GM21423 (cell line): ENCODE results near the gene MOB2.
"Not testable (repeated sequence)": the region's sequence is repeated elsewhere in the genome, so short reads cannot be mapped to it uniquely, and the experiment has no call there.

Experiments
- ATAC-seq: cut with Tn5 transposase; IDR thresholded peaks from one replicate; pipeline ENCODE4 v1.9.1; 2021; ENCODE audit warnings: mild to moderate bottlenecking, moderate library complexity; ENCODE audit not compliant: unreplicated experiment

MOB2 gene

GRCh38 chr11:1446623-1447022 lies 40.0 kb downstream of the MOB2 start:
- ATAC-seq = no peak

GRCh38 chr11:1445741-1446445 lies 40.7 kb downstream of the MOB2 start:
- no peak for ATAC-seq

DNA sequence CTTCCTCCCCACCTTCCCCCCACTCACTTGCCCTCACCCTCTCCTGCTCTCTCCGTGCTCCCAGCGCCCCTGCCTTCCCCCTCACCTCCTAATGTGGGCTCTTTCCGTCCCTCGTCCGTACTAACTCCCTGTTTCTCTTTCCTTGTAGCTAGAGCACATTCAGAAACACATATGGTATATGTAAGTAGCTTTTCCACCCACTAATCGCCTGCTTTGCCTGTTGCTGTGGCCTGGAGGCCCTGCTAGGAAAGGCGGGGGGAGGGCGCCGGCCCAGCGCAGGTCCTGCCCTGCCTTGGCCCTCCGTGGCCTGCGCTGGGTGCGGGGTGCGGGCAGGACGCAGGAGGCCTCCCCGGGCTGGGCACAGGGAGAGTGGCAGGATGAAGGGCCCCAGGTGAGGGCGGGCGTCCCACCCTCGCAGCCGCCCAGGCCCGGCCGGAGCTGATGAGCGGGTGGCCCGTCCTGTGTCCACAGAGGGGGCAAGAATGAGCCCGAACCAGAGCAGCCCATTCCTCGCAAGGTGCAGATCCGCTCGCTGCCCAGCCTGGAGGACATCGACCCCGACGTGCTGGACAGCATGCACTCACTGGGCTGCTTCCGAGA lies 41.7 kb downstream of the MOB2 start:
- ATAC-seq = no peak

DNA sequence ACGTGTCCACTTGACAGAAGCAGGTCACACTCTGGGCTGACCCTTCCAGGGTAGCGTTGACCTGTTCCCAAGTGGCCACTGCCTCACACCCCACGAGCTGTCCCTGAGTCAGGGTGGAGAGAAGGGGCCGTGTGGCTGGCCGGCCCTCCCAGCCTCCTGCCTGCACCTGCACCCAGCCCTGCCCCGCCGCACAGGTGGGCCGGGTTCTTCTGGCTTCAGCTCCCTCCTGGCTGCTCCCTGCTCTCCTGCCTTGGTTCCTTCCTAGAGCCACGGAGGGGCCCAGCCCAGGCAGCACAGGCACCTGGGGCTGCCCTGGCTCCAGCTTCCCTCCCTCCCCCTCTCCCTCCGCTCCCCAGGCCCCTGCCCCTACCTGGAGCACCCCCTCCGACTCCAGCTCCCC lies 42.3 kb downstream of the MOB2 start:
- ATAC-seq = no peak

DNA sequence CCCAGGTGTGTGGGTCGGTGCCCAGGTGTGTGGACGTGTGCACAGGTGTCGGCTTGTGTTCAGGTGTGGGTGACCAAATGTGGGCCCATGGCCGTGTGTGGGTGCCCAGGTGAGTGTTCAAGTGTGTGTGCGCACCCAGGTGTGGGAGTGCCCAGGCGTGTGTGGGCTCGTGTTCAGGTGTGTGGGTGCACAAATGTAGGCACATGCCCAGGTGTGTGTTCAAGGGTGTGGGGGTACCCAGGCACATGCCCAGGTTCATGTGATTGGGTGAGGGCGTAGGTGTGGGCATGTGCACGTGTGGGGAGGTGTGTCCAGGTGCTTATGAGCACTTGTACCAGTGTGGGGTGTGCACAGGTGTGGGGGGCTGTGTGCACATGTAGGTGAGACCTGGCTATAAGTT lies 42.8 kb downstream of the MOB2 start:
- ATAC-seq = no peak

DNA sequence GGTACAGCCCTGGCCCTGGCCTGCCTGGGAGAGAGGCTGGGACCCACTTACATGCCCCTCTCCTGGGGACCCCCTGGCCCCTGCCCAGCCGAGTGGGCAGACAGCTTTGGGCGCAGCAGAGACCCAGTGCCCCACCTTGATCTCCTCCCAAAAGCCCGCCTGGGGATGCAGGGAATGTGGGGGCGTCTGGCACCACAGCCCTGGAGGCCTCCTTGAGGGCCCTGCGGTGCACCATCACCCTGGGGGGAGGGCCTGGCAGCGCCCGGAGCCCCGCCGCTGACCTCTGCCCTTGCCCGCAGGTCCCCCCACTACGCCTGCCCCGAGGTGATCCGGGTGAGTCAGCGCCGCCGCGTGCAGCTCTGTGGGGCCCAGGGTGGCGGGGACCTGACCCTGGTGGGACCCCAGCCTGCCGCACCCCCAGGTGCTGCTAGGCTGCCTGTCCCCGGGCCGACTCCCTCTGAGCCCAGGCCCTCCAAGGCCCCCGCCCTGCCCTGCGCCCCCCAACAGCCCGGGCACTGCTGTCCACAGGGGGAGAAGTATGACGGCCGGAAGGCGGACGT lies 43.7 kb downstream of the MOB2 start:
- no peak for ATAC-seq

- no peak for ATAC-seq
These were observed 44.4 kb downstream of the MOB2 start for GRCh38 chr11:1442163-1442562.

- no peak for ATAC-seq
These were observed 46.1 kb downstream of the MOB2 start for GRCh38 chr11:1440496-1440895.

- no peak for ATAC-seq
These were observed 46.5 kb downstream of the MOB2 start for GRCh38 chr11:1440066-1440465.

DNA sequence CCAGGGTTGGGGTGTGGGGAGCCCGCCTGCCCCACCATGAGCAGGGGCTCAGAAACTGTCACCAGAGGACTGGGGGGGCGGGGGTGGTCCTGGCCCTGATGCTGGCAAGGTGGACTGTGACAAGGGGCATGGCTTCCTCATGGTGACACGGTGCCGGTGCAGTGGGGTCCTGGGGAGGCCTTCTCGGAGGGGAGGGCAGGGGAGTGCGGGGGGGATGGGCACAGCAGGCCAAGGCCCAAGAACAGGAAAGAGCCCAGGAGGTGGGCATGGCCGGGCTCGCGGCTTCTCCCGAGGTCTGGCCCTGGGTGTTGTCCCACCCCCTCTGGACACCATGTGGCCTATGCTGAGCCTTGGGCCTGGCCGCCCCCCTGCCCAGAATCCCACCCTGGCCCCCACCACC lies 47.2 kb downstream of the MOB2 start:
- no peak for ATAC-seq

DNA sequence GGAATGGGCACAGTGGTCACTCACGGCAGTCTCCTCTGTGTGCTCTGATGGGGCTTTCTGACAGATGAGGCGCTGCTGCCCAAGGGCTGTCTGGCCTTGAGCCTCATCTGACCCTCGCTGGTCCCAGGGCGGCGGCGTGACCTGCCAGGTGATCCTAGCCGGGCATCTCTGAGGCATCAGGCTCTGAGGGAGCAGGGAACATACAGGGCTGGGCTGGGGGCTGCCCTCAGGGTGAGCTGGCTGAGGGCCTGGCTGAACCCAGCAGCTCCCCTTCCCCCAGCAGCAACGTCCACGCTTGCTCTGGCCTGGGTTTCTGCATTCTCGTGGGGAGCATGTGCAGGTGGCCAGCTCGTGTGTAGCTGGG lies 47.6 kb downstream of the MOB2 start:
- ATAC-seq = no peak

- ATAC-seq = no peak
These were observed 48.2 kb downstream of the MOB2 start for GRCh38 chr11:1438261-1438966.

DNA sequence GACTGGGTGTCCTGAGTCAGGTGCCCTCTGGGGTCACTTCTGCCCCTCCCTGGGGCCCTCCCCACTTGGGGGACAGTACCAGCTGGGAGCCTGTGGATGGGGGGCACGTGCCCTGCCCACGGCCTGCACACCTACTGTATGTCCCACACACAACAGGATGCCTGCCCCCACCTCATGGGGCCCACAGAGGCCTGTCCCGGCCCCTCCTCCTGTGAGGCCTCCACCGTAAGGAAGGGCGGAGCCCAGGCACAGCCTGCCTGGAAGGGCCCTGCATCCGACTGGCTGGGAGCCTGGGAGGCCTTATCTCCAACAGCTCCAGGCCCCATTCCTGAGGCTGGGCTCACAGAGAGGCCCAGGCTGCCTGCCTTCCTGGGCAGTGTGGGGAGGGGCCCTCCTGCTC lies 49.1 kb downstream of the MOB2 start:
- no peak for ATAC-seq

- no peak for ATAC-seq
These were observed 50.0 kb downstream of the MOB2 start for GRCh38 chr11:1436468-1437039.

DNA sequence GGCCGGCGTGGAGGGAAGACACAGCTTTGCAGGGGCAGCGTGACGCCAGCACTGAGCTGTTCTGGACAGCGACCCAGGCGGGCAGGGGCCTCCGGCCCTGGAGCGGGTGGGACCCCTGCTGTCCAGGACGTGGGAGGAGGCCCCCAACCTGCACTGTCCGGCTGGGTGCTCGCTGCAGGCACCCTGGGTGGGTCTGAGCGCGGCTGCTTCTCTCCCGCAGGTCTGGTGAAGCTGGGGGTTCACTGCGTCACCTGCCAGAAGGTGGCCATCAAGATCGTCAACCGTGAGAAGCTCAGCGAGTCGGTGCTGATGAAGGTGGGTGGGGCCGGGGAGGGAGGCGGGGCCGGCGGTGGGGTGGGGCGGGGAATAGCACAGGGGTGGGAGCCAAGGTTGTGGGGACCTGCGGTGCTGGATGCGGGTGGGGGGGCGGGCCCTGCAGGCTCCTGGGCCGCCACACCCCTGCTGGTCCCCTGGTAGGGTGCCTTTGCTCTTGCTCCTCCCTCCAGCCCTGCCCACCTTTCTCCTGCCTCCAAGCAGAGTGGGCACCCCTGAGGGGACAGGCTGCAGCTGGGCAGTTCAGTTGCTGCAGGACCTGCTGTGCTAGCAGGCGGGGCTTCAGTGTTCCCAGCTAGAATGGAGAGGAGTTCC lies 50.6 kb downstream of the MOB2 start:
- ATAC-seq = no peak

DNA sequence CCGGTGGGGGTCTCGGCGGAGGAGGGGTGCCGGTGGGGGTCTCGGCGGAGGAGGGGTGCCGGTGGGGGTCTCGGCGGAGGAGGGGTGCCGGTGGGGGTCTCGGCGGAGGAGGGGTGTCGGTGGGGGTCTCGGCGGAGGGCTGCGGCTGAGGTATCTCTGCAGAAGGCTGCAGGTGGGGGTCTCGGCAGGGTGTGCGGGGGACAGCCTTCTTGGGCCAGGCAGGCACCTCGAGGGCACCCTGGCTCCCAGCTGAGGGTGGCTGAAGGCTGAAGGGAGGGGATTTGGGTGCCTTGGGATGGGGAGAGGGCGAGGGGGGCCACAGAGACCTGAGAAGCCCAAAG lies 51.1 kb downstream of the MOB2 start:
- not testable (repeated sequence) for ATAC-seq

- no peak for ATAC-seq
These were observed 52.5 kb downstream of the MOB2 start for GRCh38 chr11:1433977-1434640.

DNA sequence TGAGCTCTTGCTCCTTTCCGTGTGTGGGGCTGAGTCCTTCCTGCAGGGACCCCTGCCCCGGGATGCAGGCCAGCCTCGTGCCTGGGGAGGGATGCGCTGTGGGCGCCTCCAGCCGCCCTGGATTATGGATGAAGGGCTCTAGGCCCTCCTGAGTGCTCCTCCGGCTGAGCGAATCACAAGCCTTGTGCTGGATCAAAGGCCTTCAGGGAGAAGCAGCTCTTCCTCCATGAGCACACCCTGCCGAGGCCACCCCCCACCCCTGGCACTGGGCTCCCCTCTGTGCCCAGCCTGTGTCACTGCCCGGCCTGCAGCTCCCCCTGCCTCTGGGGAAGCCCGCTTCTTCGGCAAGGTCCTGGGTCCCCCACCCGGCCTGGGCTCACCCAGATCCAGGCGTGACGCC lies 53.0 kb downstream of the MOB2 start:
- no peak for ATAC-seq

- ATAC-seq = no peak
These were observed 57.7 kb downstream of the MOB2 start for GRCh38 chr11:1428762-1429316.

DNA sequence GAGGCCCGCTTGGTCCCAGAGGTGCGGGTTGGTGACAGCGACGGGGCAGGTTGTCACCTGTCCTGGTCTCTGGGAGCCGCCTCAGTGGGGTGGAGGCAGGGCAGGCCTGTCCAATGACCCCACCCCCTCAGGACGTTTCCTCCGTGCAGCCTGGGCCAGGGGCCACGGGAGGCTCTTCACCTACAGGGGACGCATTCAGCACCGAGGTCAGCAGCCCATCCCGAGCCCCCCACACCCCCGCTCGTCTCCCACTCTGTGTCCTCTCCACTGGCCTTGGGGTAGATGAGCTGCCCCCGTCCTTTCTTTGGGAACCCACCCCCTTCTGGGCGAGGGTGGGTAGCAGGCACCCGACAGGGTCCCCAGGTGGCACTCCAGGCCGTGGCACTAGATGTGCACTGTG lies 61.1 kb downstream of the MOB2 start:
- ATAC-seq = no peak

DNA sequence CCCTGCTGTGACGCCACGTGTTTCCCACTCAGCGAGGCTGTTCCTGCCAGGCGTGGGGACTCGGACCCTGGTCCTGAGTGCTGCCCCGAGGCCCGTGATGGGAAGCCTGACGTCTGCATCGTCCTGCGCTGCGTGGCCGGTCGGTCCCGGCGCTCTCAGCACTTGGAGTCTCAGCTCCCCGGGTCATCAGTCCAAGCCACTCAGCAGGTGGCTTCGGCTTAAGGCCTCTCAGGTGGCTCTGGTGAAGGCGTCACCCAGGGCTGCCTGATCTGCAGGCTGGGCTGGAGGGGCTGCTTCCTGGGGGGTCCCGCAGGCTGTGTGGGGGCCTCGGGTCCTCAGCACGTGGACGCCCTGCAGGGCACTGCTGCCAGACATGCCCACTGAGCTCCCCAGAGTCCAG lies 61.6 kb downstream of the MOB2 start:
- ATAC-seq = no peak
